Activated T-helper 1 cell treated with anti-CD3 and anti-CD28 coated beads, Interleukin-12 subunit alpha, Interleukin-12 subunit beta, Interleukin-2, Interleukin-4 antibody, amounts not matched to agents 30 ng/mL and 10 ng/mL and 1 ng/mL, durations not matched to agents 14 hours and 24 hours and 36 hours (primary cell): ENCODE results near the gene ANKRD6. TPM values are rescaled to one million over a fixed set of nuclear protein-coding genes. Genes with fewer than 3 reads are reported as not detected.

Source experiments
- DNase-seq: peaks from one replicate; pipeline ENCODE4 v3.0.0; 2021; ENCODE audit warnings: low spot score
- H3K27ac Mint-ChIP-seq: one replicate; pipeline ENCODE4 v1.8.0; 2021; ENCODE audit warnings: mild to moderate bottlenecking, mixed read lengths
- H3K27me3 Mint-ChIP-seq: one replicate; pipeline ENCODE4 v1.8.0; 2022; ENCODE audit warnings: mild to moderate bottlenecking, moderate library complexity, mixed read lengths; ENCODE audit not compliant: insufficient read depth
- H3K36me3 Mint-ChIP-seq: one replicate; pipeline ENCODE4 v1.8.0; 2021; ENCODE audit warnings: low read depth, mixed read lengths
- H3K4me1 Mint-ChIP-seq: one replicate; pipeline ENCODE4 v1.8.0; 2021; ENCODE audit warnings: low read depth, mixed read lengths
- H3K4me3 Mint-ChIP-seq: one replicate; pipeline ENCODE4 v1.8.0; 2021; ENCODE audit warnings: mild to moderate bottlenecking, moderate library complexity, mixed read lengths
- H3K9me3 Mint-ChIP-seq: one replicate; pipeline ENCODE4 v1.8.0; 2021; ENCODE audit warnings: mixed read lengths
- intact Hi-C: fragments of 100-400 bp; cut with micrococcal nuclease; formaldehyde crosslinking; loops from one replicate; pipeline ENCODE4 v1.15.1; 2024
- total RNA-seq: library from RNA; stranded (reverse); gene quantifications from 2 replicates; pipeline ENCODE4 v1.2.3, GENCODE V29; 2022

The ANKRD6 gene
- total RNA-seq, 1 donor from 2014 or later, result 2.3 TPM

DNA sequence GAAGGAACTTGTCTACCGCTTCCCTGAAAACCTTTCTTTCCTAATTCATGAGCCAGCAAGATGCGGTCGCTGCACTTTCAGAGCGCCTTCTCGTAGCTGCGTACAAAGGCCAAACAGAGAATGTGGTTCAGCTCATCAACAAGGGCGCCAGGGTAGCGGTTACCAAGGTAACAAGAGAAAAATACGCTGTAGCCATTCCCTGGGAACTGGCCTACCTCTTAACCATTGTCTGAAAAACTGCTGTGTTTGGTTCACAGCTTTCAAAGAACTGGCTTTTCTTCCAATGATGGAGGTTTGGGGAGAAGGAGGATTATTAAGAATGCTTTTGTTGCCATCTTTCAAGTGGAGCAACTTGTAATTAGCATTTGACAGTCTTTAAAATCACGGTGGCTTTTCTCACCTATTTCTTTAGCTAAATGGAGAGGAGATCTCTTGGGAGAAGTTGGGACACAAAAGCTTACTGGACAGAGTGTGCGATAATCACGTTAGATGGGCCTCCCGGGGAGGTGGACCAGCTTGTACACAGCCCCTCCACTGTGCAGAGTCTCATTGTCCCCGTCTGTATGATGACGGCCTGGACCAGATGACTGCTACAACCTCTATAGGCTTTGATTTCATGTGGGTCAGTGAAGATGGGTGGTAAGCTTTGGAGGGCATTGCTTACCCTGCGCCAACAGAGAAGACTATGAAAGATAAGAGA is 134.1 kb downstream of the ANKRD6 start:
- no peaks in the 10 kb centered on the region for H3K36me3 Mint-ChIP-seq
- H3K27me3 Mint-ChIP-seq, result peaks cover 19% of the 10 kb centered on the region
- DNase-seq, result no peak

DNA sequence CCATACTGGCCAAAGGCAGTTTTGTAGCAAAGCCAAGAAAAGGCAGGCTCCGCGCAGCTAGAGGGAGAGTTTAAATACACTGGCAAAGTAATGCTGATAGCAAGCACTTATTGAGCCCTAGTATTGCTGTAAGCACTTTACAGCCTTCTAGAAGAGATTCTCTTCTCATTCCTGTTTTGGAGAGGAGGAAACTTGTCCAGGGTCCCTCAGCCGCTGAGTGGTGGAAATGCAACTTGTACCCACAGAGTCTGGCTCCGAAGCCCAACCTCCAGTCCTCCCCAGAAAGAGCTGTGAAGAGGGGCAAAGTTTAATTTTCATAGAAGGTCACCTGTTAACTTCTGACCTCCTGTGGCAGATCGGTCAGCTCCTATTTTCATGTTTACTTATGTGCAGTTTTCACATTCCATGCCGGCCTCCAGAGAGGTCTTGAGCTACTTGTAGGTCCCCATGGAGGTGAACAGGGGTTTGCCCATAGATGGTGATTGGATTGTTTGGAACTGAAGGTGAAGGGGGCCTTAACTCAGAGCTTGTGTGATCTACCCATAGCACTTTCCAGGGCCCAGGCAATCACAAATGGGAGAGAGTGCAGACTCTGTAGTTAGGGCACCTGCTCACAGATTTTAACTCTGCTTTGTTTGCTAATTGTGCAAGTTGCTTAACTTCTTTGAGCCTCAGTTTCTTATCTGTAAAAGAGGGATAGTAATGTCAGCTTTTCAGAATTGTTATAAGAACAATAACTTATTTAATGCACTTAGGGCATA is 134.9 kb downstream of the ANKRD6 start:
- peaks cover 18% of the 10 kb centered on the region for H3K27me3 Mint-ChIP-seq
- no peak overlapping the region for H3K27ac Mint-ChIP-seq
- intact Hi-C loops, result no loop called here
- H3K4me3 Mint-ChIP-seq, result no peak overlapping the region
- H3K4me1 Mint-ChIP-seq, result no peaks in the 10 kb centered on the region
- no peaks in the 10 kb centered on the region for H3K9me3 Mint-ChIP-seq
- no peak for DNase-seq
- H3K36me3 Mint-ChIP-seq, result no peaks in the 10 kb centered on the region

More for the DNA sequence above, 134.1 kb downstream of the ANKRD6 start:
- H3K27ac Mint-ChIP-seq, result no peak overlapping the region
- no peaks in the 10 kb centered on the region for H3K4me1 Mint-ChIP-seq
- H3K9me3 Mint-ChIP-seq, result no peaks in the 10 kb centered on the region
- intact Hi-C loops, result no loop called here
- H3K4me3 Mint-ChIP-seq, result no peak overlapping the region

DNA sequence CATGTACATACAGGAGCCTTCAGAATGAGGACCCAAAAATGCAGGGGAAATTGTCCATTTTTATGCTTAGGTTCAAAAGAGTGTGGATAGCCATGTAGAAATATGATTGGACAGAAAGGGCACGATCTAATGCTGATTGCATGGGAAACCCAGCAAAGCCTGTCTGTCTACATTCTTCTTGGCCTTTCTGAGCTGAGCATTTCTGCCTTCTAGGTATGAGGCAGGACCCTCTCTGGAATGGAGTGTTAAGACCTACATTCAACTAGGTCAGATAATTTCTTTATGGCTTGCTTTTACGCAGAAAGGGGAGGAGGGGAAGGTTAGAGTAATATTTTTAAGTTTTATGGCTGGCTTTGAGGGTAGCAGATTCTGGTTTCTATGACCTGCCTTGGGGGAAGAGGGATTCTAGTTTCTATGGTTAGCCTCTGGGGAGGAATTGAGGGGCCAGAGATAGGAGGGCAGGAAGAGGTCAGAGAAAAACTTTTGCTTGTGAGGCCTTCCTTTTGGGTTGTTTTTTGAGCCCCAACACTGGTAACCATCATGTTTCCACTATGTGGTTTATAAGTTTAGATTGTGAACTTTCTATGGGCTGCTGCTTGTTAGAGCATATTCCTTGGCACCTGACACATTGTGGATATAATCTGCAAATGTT is 142.1 kb downstream of the ANKRD6 start:
- H3K4me3 Mint-ChIP-seq, result no peak overlapping the region
- intact Hi-C loops, result no loop called here

DNA sequence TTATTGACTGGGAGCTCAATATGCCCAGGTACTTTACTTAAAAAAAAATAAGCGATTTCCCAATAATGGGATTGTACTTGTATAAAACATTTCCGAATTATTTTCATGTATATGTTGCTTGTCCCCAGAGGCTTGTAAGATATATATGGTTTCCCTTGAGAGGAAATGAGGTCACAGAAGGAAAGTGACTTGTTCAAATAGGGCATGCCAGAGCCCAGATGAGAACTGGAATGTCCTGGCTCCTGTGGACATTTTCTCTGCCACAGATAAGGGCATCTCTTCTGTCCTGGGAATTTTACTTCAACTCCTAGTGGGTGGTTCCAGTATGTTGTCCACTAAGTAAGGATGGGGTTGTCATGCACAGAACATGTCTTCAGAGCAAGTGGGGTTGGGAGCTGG is 142.6 kb downstream of the ANKRD6 start:
- Mint-ChIP-seq H3K36me3 (no peaks in the 10 kb centered on the region), H3K9me3 (no peaks in the 10 kb centered on the region), H3K4me3 (no peak overlapping the region), H3K27me3 (peaks cover 9% of the 10 kb centered on the region), H3K4me1 (peaks cover 6% of the 10 kb centered on the region), H3K27ac (no peak overlapping the region)
- DNase-seq, result no peak
- intact Hi-C loops, result no loop called here

More for the DNA sequence above, 142.1 kb downstream of the ANKRD6 start:
- H3K27me3 Mint-ChIP-seq, result peaks cover 12% of the 10 kb centered on the region
- no peaks in the 10 kb centered on the region for H3K36me3 Mint-ChIP-seq
- DNase-seq, result no peak
- no peaks in the 10 kb centered on the region for H3K9me3 Mint-ChIP-seq
- no peak overlapping the region for H3K27ac Mint-ChIP-seq
- H3K4me1 Mint-ChIP-seq, result peaks cover 6% of the 10 kb centered on the region

DNA sequence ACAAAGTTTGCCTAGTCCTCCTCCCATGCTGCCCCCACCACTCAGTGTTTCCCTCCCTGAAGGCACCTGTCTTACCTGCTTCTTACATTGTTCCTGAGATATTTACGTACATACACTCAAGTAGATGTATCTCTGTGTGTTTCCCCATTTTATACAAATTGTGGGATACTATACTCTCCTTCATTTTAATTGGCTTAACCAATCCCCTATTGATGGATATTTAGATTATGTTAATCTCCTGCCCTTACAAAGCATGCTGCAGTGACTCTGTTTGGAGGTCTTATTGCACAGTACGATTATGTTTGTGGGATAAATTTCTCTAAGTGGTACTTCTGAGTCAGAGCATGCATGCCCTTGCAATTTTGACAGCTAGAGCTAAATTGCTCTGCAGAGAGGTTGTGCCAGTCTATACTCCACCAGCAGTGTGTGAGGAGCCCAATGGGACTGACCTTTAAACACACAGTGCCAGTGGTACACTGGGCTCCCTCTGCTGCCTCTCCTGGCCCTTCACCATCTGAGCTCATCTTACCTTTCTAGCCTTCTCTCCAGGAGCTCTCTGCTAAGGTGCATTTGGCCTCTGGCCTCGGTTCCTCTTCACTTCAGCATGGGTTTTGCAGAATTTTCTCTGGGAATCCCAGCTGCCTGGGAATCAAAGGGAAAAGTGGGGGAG is 148.2 kb downstream of the ANKRD6 start:
- intact Hi-C loops, result no loop called here
- Mint-ChIP-seq H3K36me3 (no peaks in the 10 kb centered on the region), H3K4me1 (peaks cover 5% of the 10 kb centered on the region), H3K4me3 (no peak overlapping the region), H3K27ac (no peak overlapping the region), H3K9me3 (no peaks in the 10 kb centered on the region), H3K27me3 (peaks cover 6% of the 10 kb centered on the region)
- no peak for DNase-seq

- Mint-ChIP-seq H3K4me3 (no peak overlapping the region), H3K4me1 (peaks cover 5% of the 10 kb centered on the region), H3K27me3 (peaks cover 6% of the 10 kb centered on the region), H3K36me3 (no peaks in the 10 kb centered on the region), H3K9me3 (no peaks in the 10 kb centered on the region), H3K27ac (no peak overlapping the region)
- DNase-seq, result no peak
- intact Hi-C loops, result no loop called here
Observed at GRCh38 chr6:89581689-89582088, 148.7 kb downstream of the ANKRD6 start.

DNA sequence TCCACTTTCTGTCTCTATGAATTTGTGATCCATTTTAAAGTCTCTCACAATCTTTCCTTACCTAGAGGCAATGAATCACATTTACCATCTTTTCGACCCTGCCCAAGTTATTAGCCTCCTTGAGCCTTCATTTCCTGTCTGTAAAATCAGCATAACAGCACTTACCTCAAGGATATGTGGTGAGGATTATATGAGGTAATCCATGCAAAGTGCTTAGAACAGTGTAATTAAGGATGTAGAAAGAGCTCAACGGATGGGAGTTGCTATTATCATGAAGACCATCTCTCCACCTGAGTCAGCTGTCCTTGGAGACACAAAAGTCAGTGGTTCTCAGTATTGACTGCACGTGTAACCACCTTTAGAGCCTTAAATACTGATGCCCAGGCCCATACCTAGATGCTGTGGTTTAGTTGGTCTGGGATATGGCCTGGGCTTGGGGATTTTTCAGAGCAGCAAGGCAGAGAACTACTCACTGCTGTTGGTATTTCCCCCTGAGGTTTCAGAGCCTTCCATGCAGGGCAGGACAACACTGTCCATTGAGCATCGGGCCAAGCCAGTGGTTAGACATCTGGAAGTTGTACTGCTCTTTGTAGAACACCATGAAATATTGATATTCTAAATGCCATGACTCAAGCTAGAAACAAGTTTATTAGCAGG is 149.8 kb downstream of the ANKRD6 start:
- no peak overlapping the region for H3K27ac Mint-ChIP-seq
- peaks cover 5% of the 10 kb centered on the region for H3K4me1 Mint-ChIP-seq
- H3K27me3 Mint-ChIP-seq, result peaks cover 6% of the 10 kb centered on the region
- no peak for DNase-seq
- no peaks in the 10 kb centered on the region for H3K9me3 Mint-ChIP-seq
- intact Hi-C loops, result no loop called here
- no peak overlapping the region for H3K4me3 Mint-ChIP-seq
- H3K36me3 Mint-ChIP-seq, result no peaks in the 10 kb centered on the region

DNA sequence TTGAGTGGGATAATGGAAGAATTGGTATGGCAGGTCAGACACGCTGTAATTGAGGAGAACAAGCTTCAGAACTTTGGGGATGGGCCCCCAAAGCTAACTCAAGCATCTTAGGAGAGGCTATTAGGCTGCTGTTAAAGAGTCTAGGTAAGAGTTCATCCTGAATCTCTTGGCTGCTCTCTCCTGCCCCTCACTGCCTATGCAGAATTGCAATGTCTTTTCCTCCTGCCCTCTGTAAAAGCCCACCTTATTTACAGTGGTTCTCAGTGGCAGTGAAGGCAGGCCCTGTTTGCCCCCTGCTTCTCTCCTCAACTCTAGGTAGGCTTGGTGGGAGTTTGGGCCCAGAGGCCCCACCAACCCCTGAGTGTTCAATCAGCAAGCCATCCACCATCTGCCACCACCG is 150.6 kb downstream of the ANKRD6 start:
- Mint-ChIP-seq H3K4me3 (no peak overlapping the region), H3K27ac (no peak overlapping the region), H3K27me3 (peaks cover 8% of the 10 kb centered on the region), H3K4me1 (peaks cover 5% of the 10 kb centered on the region), H3K9me3 (no peaks in the 10 kb centered on the region), H3K36me3 (no peaks in the 10 kb centered on the region)
- DNase-seq, result no peak
- intact Hi-C loops, result no loop called here

DNA sequence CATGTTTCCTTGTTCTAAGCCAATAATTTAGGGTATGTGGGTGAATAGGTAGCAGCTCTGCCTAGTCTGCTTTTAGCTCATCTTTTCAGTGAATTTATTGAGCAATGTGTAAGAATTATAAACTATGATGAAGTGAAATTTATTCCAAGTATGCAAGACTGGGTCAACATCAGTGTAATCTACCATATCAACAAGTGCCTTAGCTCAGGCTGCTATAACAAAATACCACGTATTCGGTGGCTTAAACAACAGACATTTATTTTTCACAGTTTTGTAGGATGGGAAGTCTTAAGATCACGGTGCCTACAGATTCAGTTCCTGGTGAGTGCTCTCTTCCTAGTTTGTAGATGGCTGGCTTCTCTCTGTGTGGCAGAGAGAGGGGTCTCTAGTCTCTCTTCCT is 151.6 kb downstream of the ANKRD6 start:
- Mint-ChIP-seq H3K36me3 (no peaks in the 10 kb centered on the region), H3K27me3 (peaks cover 8% of the 10 kb centered on the region), H3K4me3 (no peak overlapping the region), H3K9me3 (no peaks in the 10 kb centered on the region), H3K27ac (no peak overlapping the region), H3K4me1 (peaks cover 5% of the 10 kb centered on the region)
- DNase-seq, result no peak
- intact Hi-C loops, result no loop called here

DNA sequence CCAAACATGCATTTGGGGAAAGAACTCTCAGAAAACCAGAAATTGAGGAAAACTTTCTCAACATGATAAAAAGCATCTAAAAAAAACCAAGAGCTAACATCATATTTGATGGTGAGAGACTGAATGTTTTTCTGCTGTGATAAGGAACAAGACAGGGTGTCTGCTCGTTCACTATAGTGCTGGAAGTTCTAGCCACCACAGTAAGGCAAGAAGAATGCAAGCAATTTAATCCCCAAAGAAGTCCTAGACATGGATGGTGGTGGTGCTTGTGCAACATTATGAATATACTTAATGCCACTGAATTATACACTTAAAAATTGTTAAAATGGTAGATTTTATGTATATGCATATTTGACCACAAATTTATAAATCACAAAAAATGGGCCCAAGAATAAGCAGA is 152.2 kb downstream of the ANKRD6 start:
- no peak overlapping the region for H3K4me3 Mint-ChIP-seq

DNA sequence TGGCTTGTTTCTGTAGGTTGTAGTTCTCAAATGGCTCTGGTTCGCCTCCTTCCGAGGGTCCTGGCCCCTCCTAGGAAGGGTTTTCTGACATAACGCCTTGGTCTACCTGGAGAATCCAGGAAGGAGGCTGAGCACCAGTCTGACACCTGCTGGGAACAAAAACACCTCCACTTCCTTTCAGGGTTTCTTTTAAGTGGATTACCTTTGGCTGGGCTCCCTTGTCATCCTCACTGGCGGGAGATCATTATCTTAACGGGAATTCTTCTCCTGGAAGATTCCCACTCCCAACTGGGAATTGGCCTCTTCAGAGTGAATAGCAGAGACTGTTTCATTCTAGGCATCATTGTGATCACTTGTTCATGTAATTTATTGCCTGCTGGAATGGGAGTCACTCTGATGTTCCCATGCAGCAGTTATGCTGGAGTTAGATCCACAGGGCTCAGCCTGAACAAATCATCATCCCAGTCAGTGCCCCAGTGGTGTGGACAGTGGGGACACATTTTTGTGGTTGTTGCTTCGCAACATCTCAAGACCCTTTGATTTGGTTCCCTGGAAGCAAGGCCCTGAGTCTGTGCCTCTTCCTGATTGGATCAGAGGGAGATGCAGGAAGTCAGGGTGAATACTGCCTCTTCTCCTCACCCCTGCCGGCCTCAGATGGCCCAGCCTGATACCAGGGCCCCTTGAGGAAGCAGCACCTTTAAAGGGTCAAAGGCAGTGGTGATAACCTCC is 156.5 kb downstream of the ANKRD6 start:
- no peaks in the 10 kb centered on the region for H3K9me3 Mint-ChIP-seq
- H3K36me3 Mint-ChIP-seq, result no peaks in the 10 kb centered on the region
- H3K27me3 Mint-ChIP-seq, result peaks cover 4% of the 10 kb centered on the region
- no peak overlapping the region for H3K4me3 Mint-ChIP-seq
- intact Hi-C loops, result no loop called here
- H3K27ac Mint-ChIP-seq, result no peak overlapping the region
- no peak for DNase-seq
- no peaks in the 10 kb centered on the region for H3K4me1 Mint-ChIP-seq

More for the DNA sequence above, 152.2 kb downstream of the ANKRD6 start:
- no peak overlapping the region for H3K27ac Mint-ChIP-seq
- peaks cover 4% of the 10 kb centered on the region for H3K27me3 Mint-ChIP-seq
- H3K9me3 Mint-ChIP-seq, result no peaks in the 10 kb centered on the region
- no peaks in the 10 kb centered on the region for H3K36me3 Mint-ChIP-seq
- DNase-seq, result no peak
- intact Hi-C loops, result no loop called here
- H3K4me1 Mint-ChIP-seq, result peaks cover 5% of the 10 kb centered on the region

GRCh38 chr6:89590133-89590532 is 157.2 kb downstream of the ANKRD6 start:
- no peak for DNase-seq
- intact Hi-C loops, result no loop called here
- Mint-ChIP-seq H3K9me3 (no peaks in the 10 kb centered on the region), H3K27me3 (peaks cover 4% of the 10 kb centered on the region), H3K36me3 (peaks cover 1% of the 10 kb centered on the region), H3K27ac (no peak overlapping the region), H3K4me1 (peaks cover under 1% of the 10 kb centered on the region), H3K4me3 (no peak overlapping the region)
